HCT116 (cell line): Measurements from ENCODE around the gene UPP1.

Source experiments
- CEBPB ChIP-seq: IDR thresholded peaks from 2 replicates; pipeline ENCODE4 v1.6.1; 2012; ENCODE audit warnings: low read depth
- ELF1 ChIP-seq: IDR thresholded peaks from 2 replicates; pipeline ENCODE4 v1.6.1; 2012; ENCODE audit warnings: low read depth, borderline replicate concordance
- RAD21 ChIP-seq: IDR thresholded peaks from 2 replicates; pipeline ENCODE4 v1.6.1; 2012; ENCODE audit warnings: low read depth, mild to moderate bottlenecking
- SIN3A ChIP-seq: IDR thresholded peaks from 2 replicates; pipeline ENCODE4 v1.6.1; 2012; ENCODE audit warnings: low read depth
- SP1 ChIP-seq: IDR thresholded peaks from 2 replicates; pipeline ENCODE4 v1.6.1; 2012; ENCODE audit warnings: low read depth
- TCF7L2 ChIP-seq: IDR thresholded peaks from 2 replicates; pipeline ENCODE4 v1.7.0; 2011; ENCODE audit warnings: borderline replicate concordance, inconsistent platforms; ENCODE audit not compliant: insufficient read depth, insufficient read length; ENCODE audit errors: extremely low read depth
- TF ChIP-seq, protein P1 (sequence below), 3 experiments: fragments of 200-600 bp in 1 of 3; sonication (generic) in 1 of 3; IDR thresholded peaks in 2 of 3; conservative IDR thresholded peaks in 1 of 3; 2 replicates each; pipeline ENCODE4 v1.5.1; 2012 to 2017; ENCODE audit warnings: low read depth in 2 of 3, low read length in 2 of 3, antibody characterized with exemption in 1 of 3, borderline replicate concordance in 1 of 3, control low read depth in 1 of 3, mild to moderate bottlenecking in 1 of 3, mixed read lengths in 1 of 3, mixed run types in 1 of 3, moderate library complexity in 1 of 3; ENCODE audit not compliant: insufficient read depth in 1 of 3
- TF ChIP-seq, protein P2 (sequence below): IDR thresholded peaks from 2 replicates; pipeline ENCODE4 v1.6.1; 2012; ENCODE audit warnings: low read depth
- TF ChIP-seq, protein P3 (sequence below): IDR thresholded peaks from 2 replicates; pipeline ENCODE4 v1.6.1; 2012
- TF ChIP-seq, protein P4 (sequence below): IDR thresholded peaks from 2 replicates; pipeline ENCODE4 v1.6.1; 2011; ENCODE audit warnings: mild to moderate bottlenecking, low read length, moderate library complexity; ENCODE audit not compliant: insufficient replicate concordance; ENCODE audit errors: extremely low read depth

DNA sequence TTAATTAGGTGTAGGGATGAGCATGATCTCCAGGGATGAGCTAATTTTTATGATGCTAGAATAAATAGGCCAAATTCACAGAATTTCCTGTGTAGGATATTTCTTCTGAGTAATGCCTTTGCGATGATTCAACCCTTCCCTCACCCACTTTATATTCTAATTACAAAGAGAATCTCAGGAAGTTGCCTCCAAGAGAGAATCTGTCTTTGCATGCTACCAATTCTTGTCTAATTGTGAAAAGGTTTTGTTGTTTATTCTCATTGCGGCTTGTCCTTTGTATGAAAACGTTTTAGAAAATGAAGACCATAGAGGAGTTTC is 47.5 kb upstream of the UPP1 start:
- TF ChIP-seq SP1 (no peak), CEBPB (no peak), RAD21 (no peak), TCF7L2 (no peak), SIN3A (no peak), ELF1 (no peak)
- TF ChIP-seq, protein P1, sequence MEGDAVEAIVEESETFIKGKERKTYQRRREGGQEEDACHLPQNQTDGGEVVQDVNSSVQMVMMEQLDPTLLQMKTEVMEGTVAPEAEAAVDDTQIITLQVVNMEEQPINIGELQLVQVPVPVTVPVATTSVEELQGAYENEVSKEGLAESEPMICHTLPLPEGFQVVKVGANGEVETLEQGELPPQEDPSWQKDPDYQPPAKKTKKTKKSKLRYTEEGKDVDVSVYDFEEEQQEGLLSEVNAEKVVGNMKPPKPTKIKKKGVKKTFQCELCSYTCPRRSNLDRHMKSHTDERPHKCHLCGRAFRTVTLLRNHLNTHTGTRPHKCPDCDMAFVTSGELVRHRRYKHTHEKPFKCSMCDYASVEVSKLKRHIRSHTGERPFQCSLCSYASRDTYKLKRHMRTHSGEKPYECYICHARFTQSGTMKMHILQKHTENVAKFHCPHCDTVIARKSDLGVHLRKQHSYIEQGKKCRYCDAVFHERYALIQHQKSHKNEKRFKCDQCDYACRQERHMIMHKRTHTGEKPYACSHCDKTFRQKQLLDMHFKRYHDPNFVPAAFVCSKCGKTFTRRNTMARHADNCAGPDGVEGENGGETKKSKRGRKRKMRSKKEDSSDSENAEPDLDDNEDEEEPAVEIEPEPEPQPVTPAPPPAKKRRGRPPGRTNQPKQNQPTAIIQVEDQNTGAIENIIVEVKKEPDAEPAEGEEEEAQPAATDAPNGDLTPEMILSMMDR (IDR thresholded peaks at IDR 0.05 in 2 of 3, conservative IDR thresholded peaks at IDR 0.05 in 1 of 3; ENCODE audit: borderline replicate concordance in 1 of 3, insufficient read depth in 1 of 3, low read depth in 2 of 3, low read length in 2 of 3) = no peak
- TF ChIP-seq, protein P2, sequence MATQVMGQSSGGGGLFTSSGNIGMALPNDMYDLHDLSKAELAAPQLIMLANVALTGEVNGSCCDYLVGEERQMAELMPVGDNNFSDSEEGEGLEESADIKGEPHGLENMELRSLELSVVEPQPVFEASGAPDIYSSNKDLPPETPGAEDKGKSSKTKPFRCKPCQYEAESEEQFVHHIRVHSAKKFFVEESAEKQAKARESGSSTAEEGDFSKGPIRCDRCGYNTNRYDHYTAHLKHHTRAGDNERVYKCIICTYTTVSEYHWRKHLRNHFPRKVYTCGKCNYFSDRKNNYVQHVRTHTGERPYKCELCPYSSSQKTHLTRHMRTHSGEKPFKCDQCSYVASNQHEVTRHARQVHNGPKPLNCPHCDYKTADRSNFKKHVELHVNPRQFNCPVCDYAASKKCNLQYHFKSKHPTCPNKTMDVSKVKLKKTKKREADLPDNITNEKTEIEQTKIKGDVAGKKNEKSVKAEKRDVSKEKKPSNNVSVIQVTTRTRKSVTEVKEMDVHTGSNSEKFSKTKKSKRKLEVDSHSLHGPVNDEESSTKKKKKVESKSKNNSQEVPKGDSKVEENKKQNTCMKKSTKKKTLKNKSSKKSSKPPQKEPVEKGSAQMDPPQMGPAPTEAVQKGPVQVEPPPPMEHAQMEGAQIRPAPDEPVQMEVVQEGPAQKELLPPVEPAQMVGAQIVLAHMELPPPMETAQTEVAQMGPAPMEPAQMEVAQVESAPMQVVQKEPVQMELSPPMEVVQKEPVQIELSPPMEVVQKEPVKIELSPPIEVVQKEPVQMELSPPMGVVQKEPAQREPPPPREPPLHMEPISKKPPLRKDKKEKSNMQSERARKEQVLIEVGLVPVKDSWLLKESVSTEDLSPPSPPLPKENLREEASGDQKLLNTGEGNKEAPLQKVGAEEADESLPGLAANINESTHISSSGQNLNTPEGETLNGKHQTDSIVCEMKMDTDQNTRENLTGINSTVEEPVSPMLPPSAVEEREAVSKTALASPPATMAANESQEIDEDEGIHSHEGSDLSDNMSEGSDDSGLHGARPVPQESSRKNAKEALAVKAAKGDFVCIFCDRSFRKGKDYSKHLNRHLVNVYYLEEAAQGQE = no peak
- TF ChIP-seq, protein P3, sequence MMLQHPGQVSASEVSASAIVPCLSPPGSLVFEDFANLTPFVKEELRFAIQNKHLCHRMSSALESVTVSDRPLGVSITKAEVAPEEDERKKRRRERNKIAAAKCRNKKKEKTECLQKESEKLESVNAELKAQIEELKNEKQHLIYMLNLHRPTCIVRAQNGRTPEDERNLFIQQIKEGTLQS = no peak
- TF ChIP-seq, protein P4, sequence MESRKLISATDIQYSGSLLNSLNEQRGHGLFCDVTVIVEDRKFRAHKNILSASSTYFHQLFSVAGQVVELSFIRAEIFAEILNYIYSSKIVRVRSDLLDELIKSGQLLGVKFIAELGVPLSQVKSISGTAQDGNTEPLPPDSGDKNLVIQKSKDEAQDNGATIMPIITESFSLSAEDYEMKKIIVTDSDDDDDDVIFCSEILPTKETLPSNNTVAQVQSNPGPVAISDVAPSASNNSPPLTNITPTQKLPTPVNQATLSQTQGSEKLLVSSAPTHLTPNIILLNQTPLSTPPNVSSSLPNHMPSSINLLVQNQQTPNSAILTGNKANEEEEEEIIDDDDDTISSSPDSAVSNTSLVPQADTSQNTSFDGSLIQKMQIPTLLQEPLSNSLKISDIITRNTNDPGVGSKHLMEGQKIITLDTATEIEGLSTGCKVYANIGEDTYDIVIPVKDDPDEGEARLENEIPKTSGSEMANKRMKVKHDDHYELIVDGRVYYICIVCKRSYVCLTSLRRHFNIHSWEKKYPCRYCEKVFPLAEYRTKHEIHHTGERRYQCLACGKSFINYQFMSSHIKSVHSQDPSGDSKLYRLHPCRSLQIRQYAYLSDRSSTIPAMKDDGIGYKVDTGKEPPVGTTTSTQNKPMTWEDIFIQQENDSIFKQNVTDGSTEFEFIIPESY = no peak
